ENCODE data around the gene S100A1.

GRCh38 chr1:153679337-153680119, 51.3 kb downstream of the S100A1 start:
- peak in 2 of 6 experiments; percentile 11 to 19 for TF ChIP-seq CTCF (IDR thresholded peaks at IDR 0.05)
- no peak for TF ChIP-seq POLR2A (IDR thresholded peaks at IDR 0.05)

All from thyroid gland (tissue), 4 donors.